Cardiac fibroblast (primary cell): ENCODE data around the gene LOXHD1.

ENCODE experiments used
- DNase-seq, 2 donors: peaks; one replicate each; pipeline versions ENCODE4 v3.0.0 to v3.0.0-alpha.2; 2010; ENCODE audit warnings: low read depth in 2 of 2
- H3K4me3 ChIP-seq, 2 donors: replicated peaks in 1 of 2; 1 replicate in 1 of 2; 2 replicates in 1 of 2; pipeline ENCODE4 v1.5.1; 2011; ENCODE audit warnings: low read depth in 2 of 2, low read length in 2 of 2, mild to moderate bottlenecking in 2 of 2, moderate library complexity in 1 of 2
- CTCF ChIP-seq: IDR thresholded peaks from one replicate; pipeline ENCODE4 v1.5.1; 2011; ENCODE audit warnings: low read depth, mild to moderate bottlenecking, low read length, inconsistent platforms

The LOXHD1 gene

GRCh38 chr18:46588971-46589660 is 67.9 kb downstream of the LOXHD1 start:
- TF ChIP-seq CTCF, result no peak
- no peak for DNase-seq
- H3K4me3 ChIP-seq, result no peak overlapping the region

- DNase-seq, result no peak
- no peak overlapping the region for H3K4me3 ChIP-seq
- TF ChIP-seq CTCF, result no peak
Measured at GRCh38 chr18:46587600-46587999, 69.4 kb downstream of the LOXHD1 start.

DNA sequence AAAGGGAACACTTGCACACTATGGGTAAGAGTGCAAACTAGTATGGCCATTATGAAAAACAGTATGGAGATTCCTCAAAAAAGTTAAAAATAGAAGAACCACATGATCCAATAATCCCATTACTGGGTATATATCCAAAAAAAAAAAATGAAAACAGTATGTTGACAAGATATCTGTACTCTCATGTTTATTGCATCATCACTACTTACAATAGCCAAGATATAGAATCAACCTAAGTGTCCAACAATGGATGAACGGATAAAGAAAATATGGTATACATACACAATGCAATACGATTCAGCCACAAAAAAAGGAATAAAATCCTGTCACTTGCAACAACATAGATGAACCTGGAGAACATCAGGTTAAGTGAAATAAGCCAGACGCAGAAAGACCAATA is 73.3 kb downstream of the LOXHD1 start:
- no peak for TF ChIP-seq CTCF
- no peak for DNase-seq
- no peak overlapping the region for H3K4me3 ChIP-seq

DNA sequence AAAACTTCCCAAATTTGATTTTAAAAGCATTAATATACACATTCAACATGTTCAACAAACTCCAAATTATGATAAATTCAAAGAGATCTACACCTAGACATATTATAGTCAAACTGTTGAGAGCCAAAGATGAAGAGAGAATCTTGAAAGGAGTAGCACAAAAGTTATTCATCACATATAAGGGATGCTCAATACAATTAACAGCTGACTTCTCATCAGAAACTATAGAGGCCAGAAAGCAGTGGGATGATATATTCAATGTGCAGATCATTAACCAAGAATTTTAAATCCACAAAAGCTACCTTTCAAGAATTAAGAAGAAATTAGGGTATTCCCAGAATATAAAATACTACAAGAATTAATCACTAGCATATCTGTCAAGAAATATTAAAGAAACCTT is 75.4 kb downstream of the LOXHD1 start:
- no peak for TF ChIP-seq CTCF
- H3K4me3 ChIP-seq, result no peak overlapping the region
- no peak for DNase-seq

DNA sequence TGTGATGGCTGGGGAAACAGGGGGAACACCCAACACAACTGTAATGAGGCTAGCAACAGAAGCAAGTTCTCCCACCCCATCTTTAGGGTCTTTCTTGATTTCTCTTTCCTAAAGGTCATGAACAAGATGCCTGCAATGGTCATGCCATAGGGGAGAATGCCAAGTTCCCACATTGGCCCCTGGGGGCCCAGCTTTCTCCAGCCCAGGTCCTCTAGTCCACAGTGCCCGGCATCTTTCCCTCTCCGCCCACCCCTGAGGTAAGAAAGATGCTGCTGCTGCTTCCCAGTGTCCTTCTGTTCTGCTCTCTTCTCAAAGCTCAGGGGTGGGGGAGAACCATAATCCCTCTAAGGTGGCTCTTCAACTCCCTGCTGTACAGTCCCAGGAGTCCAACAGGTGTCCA is 78.0 kb downstream of the LOXHD1 start:
- H3K4me3 ChIP-seq, result no peak overlapping the region
- TF ChIP-seq CTCF, result no peak
- DNase-seq, result no peak

DNA sequence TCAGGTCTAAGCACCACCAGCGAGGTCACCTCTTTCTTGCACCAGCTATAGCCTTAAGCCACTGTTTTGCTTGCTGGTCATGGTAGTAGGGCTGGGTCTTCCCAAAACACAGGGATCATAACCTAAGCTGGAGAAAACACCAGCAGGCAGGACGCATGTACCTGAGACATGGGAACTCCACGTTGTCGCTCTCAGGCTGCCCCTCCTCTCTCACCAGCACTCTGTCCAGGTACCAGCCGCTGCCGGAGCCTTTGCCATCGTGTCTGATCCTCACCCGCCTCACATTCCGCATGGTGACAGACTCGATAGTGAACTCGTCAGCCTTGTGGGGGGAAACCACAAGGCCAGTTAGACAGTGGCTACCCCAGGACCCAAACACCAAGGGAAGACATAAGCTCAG is 79.5 kb downstream of the LOXHD1 start:
- TF ChIP-seq CTCF, result no peak
- H3K4me3 ChIP-seq, result no peak overlapping the region
- DNase-seq, result no peak

- no peak for TF ChIP-seq CTCF
- no peak overlapping the region for H3K4me3 ChIP-seq
- no peak for DNase-seq
Measured at GRCh38 chr18:46575851-46576250, 81.2 kb downstream of the LOXHD1 start.
